GM12874 (cell line): Measurements from ENCODE around the gene NAGLU.

Experiments used
- CTCF ChIP-seq: IDR thresholded peaks from 2 replicates; pipeline ENCODE4 v1.5.1; 2011; ENCODE audit warnings: low read depth, mild to moderate bottlenecking, control low read depth, low read length, moderate library complexity; ENCODE audit not compliant: insufficient read depth

The NAGLU gene

GRCh38 chr17:42563950-42564349 is 27.9 kb downstream of the NAGLU start:
- no peak for TF ChIP-seq CTCF

GRCh38 chr17:42564815-42565522 is 28.9 kb downstream of the NAGLU start:
- TF ChIP-seq CTCF = no peak

GRCh38 chr17:42565523-42566214 is 29.6 kb downstream of the NAGLU start:
- no peak for TF ChIP-seq CTCF

GRCh38 chr17:42566215-42566882 is 30.3 kb downstream of the NAGLU start:
- no peak for TF ChIP-seq CTCF

- TF ChIP-seq CTCF = no peak
Observed at GRCh38 chr17:42566883-42567573, 31.0 kb downstream of the NAGLU start, which contains the start of gene MLX. Gene MLX, plus strand, starts transcription at chr17:42567100. Its CDS starts 25 bp downstream, at chr17:42567125.

GRCh38 chr17:42568341-42569111 is 32.5 kb downstream of the NAGLU start:
- TF ChIP-seq CTCF = no peak
